Vagina (tissue), 2 donors: ENCODE data around the gene MCAM.

Source experiments
- CTCF ChIP-seq, 3 experiments: fragments of 450-650 bp in 2 of 3; fragments of 200-600 bp in 1 of 3; sonication (generic) in 1 of 3; IDR thresholded peaks; one replicate each; pipeline ENCODE4 v1.5.1; 2017 to 2019; ENCODE audit warnings: antibody characterized with exemption in 3 of 3, mild to moderate bottlenecking in 2 of 3, moderate library complexity in 2 of 3
- POLR2A ChIP-seq, 2 donors: fragments of 450-650 bp; IDR thresholded peaks; one replicate each; pipeline ENCODE4 v1.6.1; 2017; ENCODE audit warnings: antibody characterized with exemption in 2 of 2, mild to moderate bottlenecking in 2 of 2, moderate library complexity in 2 of 2

GRCh38 chr11:119262668-119263351 lies 54.1 kb downstream of the MCAM start:
- no peak for TF ChIP-seq CTCF (IDR thresholded peaks at IDR 0.05)
- no peak for TF ChIP-seq POLR2A (IDR thresholded peaks at IDR 0.05)
